Vagina (tissue), 2 donors: Measurements from ENCODE around the gene TEC. TPM values are rescaled to one million over a fixed set of nuclear protein-coding genes. Genes with fewer than 3 reads are reported as not detected.

Experiments
- DNase-seq, 2 donors: peaks; one replicate each; pipeline ENCODE4 v3.0.0-alpha.2; 2017; ENCODE audit errors: extremely low spot score in 2 of 2
- H3K27ac ChIP-seq: fragments of 200-600 bp; sonication (generic); one replicate; pipeline ENCODE4 v1.5.1; 2019
- H3K27me3 ChIP-seq: fragments of 200-600 bp; sonication (generic); one replicate; pipeline ENCODE4 v1.5.1; 2019
- H3K36me3 ChIP-seq, 2 donors: fragments of 200-600 bp; sonication (generic); one replicate each; pipeline ENCODE4 v1.5.1; 2017 to 2019
- H3K4me1 ChIP-seq: fragments of 200-600 bp; sonication (generic); one replicate; pipeline ENCODE4 v1.5.1; 2019
- H3K4me3 ChIP-seq, 2 donors: fragments of 200-600 bp; sonication (generic); 1 replicate in 1 of 2; 2 replicates in 1 of 2; pipeline ENCODE4 v1.5.1; 2016 to 2019
- H3K9me3 ChIP-seq: fragments of 200-600 bp; sonication (generic); one replicate; pipeline ENCODE4 v1.5.1; 2019
- CTCF ChIP-seq, 3 experiments: fragments of 450-650 bp in 2 of 3; fragments of 200-600 bp in 1 of 3; sonication (generic) in 1 of 3; IDR thresholded peaks; one replicate each; pipeline ENCODE4 v1.5.1; 2017 to 2019; ENCODE audit warnings: antibody characterized with exemption in 3 of 3, mild to moderate bottlenecking in 2 of 3, moderate library complexity in 2 of 3
- POLR2A ChIP-seq, 2 donors: fragments of 450-650 bp; IDR thresholded peaks; one replicate each; pipeline ENCODE4 v1.6.1; 2017; ENCODE audit warnings: antibody characterized with exemption in 2 of 2, mild to moderate bottlenecking in 2 of 2, moderate library complexity in 2 of 2
- POLR2AphosphoS5 ChIP-seq, 2 donors: sonication (generic); formaldehyde crosslinking; IDR thresholded peaks; one replicate each; pipeline ENCODE4 v1.9.0; 2017; ENCODE audit warnings: antibody characterized with exemption in 2 of 2, mild to moderate bottlenecking in 2 of 2, low read depth in 1 of 2; ENCODE audit not compliant: insufficient read depth in 1 of 2
- intact Hi-C: fragments of 100-400 bp; cut with DNase I; formaldehyde crosslinking; loops from one replicate; pipeline ENCODE4 v1.15.1; 2023
- total RNA-seq: library from RNA; depleted of rRNA; stranded (reverse); fragments of >200 nt; gene quantifications from one replicate; pipeline ENCODE4 v1.2.3, GENCODE V29; 2016

Gene TEC
- total RNA-seq, 1 donor from 2014 or later = 9.3 TPM

DNA sequence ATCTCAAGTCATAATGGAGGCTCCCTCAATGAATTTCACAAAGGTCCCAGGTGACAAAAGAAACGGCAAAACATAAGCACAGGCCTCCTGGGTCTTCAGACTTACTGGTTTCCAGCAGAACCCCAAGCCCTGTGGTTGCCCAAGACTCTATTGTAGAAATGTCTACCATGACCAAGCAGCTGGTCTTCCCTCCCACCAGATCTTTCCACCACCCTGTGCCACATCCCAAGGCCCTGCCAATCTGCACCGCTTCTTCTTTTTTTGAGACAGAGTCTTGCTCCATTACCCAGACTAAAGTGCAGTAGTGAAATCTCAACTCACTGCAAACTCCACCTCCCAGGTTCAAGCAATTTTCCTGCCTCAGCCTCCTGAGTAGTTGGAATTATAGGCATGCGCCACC is 112.4 kb downstream of the TEC start:
- intact Hi-C loops = no loop called here
- Histone ChIP-seq H3K9me3 (peaks cover 3% of the 10 kb centered on the region), H3K4me3 (no peak overlapping the region), H3K27ac (no peak overlapping the region), H3K36me3 (peaks cover 0 to 28% of the 10 kb centered on the region in 2 donors), H3K27me3 (no peaks in the 10 kb centered on the region), H3K4me1 (no peaks in the 10 kb centered on the region)
- DNase-seq = no peak
- TF ChIP-seq POLR2A (IDR thresholded peaks at IDR 0.05) (no peak), CTCF (IDR thresholded peaks at IDR 0.05) (no peak), POLR2AphosphoS5 (IDR thresholded peaks at IDR 0.05; ENCODE audit: insufficient read depth in 1 of 2, low read depth in 1 of 2) (no peak)

DNA sequence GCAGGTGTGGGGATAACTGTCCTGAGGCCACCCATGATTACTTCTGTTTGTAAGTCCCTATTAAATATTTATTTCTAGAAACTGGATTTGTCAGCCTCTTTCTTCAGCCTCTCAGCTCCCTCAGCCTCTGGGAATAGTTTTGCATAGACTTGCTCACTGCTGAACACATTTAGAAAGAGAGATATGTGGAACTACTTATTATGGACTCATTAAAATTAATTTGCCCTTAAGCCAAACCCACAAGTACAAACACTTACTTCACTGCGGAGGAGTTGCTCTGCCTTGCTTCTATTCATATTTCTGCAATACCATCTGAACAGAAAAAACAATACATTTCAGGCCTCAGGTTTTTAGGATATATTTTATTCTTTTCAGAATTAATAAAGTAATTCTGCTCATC is 113.2 kb downstream of the TEC start:
- DNase-seq = no peak
- no peak for TF ChIP-seq POLR2A (IDR thresholded peaks at IDR 0.05)
- TF ChIP-seq CTCF (IDR thresholded peaks at IDR 0.05) = no peak
- TF ChIP-seq POLR2AphosphoS5 (IDR thresholded peaks at IDR 0.05; ENCODE audit: insufficient read depth in 1 of 2, low read depth in 1 of 2) = no peak
- Histone ChIP-seq H3K4me3 (no peak overlapping the region), H3K36me3 (peaks cover 0 to 28% of the 10 kb centered on the region in 2 donors), H3K27ac (no peak overlapping the region), H3K27me3 (no peaks in the 10 kb centered on the region), H3K9me3 (peaks cover 3% of the 10 kb centered on the region), H3K4me1 (no peaks in the 10 kb centered on the region)
- intact Hi-C loops = no loop called here

DNA sequence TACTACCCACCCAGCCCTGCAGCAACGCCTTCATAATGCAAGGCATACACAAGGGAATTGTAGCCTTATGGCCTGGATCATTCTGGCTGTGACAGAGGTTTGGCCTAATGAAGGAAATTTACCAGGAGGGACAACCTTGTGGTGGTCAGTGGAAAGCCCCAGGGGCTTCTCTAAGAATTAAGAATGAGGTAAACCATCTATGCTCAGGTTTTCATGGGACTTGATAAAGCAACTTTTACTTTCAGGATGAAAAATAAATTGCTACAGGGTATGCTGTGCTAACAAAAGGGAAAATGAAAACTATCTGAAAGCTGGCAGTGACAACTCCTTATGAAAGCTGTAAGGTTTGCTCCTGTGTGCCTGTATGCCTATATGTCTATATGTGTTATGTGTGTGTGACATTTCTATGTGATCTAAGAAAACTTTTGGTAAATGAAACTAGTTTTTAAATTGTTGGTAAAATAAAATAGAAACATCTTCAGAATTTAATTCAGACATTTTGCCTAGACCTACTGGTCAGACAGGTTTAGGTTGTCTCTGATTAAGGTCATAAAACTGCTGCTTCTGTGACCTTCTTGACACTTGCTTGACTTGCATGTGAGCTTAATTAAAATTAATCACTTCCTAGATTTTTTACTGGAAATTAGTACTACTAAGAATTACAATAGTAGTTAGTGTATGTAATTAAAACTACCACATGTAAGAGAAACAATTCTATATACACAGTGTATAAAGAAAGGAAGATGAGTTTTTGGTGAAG is 115.7 kb downstream of the TEC start:
- Histone ChIP-seq H3K36me3 (peaks cover 0 to 28% of the 10 kb centered on the region in 2 donors), H3K27me3 (no peaks in the 10 kb centered on the region)

GRCh38 chr4:48152259-48152658 is 117.4 kb downstream of the TEC start:
- Histone ChIP-seq H3K4me1 (no peaks in the 10 kb centered on the region), H3K36me3 (peaks cover 0 to 28% of the 10 kb centered on the region in 2 donors), H3K27ac (no peak overlapping the region), H3K4me3 (no peak overlapping the region), H3K9me3 (peaks cover 3% of the 10 kb centered on the region), H3K27me3 (no peaks in the 10 kb centered on the region)
- no peak for DNase-seq
- intact Hi-C loops = no loop called here
- TF ChIP-seq CTCF (IDR thresholded peaks at IDR 0.05) (no peak), POLR2A (IDR thresholded peaks at IDR 0.05) (no peak), POLR2AphosphoS5 (IDR thresholded peaks at IDR 0.05; ENCODE audit: insufficient read depth in 1 of 2, low read depth in 1 of 2) (no peak)

More for the DNA sequence above, 115.7 kb downstream of the TEC start:
- H3K4me3 ChIP-seq = no peak overlapping the region
- peaks cover 3% of the 10 kb centered on the region for H3K9me3 ChIP-seq
- no peak for DNase-seq
- no peaks in the 10 kb centered on the region for H3K4me1 ChIP-seq
- no peak for TF ChIP-seq CTCF (IDR thresholded peaks at IDR 0.05)
- TF ChIP-seq POLR2AphosphoS5 (IDR thresholded peaks at IDR 0.05; ENCODE audit: insufficient read depth in 1 of 2, low read depth in 1 of 2) = no peak
- TF ChIP-seq POLR2A (IDR thresholded peaks at IDR 0.05) = no peak
- H3K27ac ChIP-seq = no peak overlapping the region
- intact Hi-C loops = no loop called here

- no peak for DNase-seq
- peaks cover 0 to 12% of the 10 kb centered on the region in 2 donors for H3K36me3 ChIP-seq
- no peaks in the 10 kb centered on the region for H3K27me3 ChIP-seq
- no peak for TF ChIP-seq POLR2A (IDR thresholded peaks at IDR 0.05)
- no peak for TF ChIP-seq CTCF (IDR thresholded peaks at IDR 0.05)
- no peak for TF ChIP-seq POLR2AphosphoS5 (IDR thresholded peaks at IDR 0.05; ENCODE audit: insufficient read depth in 1 of 2, low read depth in 1 of 2)
- intact Hi-C loops = no loop called here
- H3K27ac ChIP-seq = no peak overlapping the region
- no peak overlapping the region for H3K4me3 ChIP-seq
- H3K4me1 ChIP-seq = no peaks in the 10 kb centered on the region
- peaks cover 3% of the 10 kb centered on the region for H3K9me3 ChIP-seq
Measured at GRCh38 chr4:48149827-48150370, 119.7 kb downstream of the TEC start.
